Stimulated activated CD4-positive, alpha-beta T cell treated with anti-CD3 and anti-CD28 coated beads, TNF-alpha, amount 100 ng/mL, for 48 hours (primary cell): ENCODE data around the gene OR52A1.

Experiments used
- DNase-seq, 3 donors: peaks; one replicate each; pipeline ENCODE4 v3.0.0-alpha.2; 2020; ENCODE audit warnings: low read depth in 3 of 3

The OR52A1 gene

GRCh38 chr11:5136261-5136660, 18.3 kb downstream of the OR52A1 start:
- no peak for DNase-seq

- no peak for DNase-seq
Observed at GRCh38 chr11:5131584-5132335, 22.8 kb downstream of the OR52A1 start.

- no peak for DNase-seq
Observed at GRCh38 chr11:5129457-5129877, 25.1 kb downstream of the OR52A1 start.

- no peak for DNase-seq
Observed at GRCh38 chr11:5124891-5125620, 29.5 kb downstream of the OR52A1 start.

- DNase-seq, result peak; percentile 9 to 26 (median 19)
Observed at GRCh38 chr11:5123802-5124521, 30.6 kb downstream of the OR52A1 start.

GRCh38 chr11:5118893-5119292, 35.7 kb downstream of the OR52A1 start:
- DNase-seq, result no peak

GRCh38 chr11:5117588-5117987, 37.0 kb downstream of the OR52A1 start:
- DNase-seq, result no peak

- no peak for DNase-seq
Observed at GRCh38 chr11:5115339-5115738, 39.2 kb downstream of the OR52A1 start.

- DNase-seq, result no peak
Observed at GRCh38 chr11:5107285-5107684, 47.3 kb downstream of the OR52A1 start.

GRCh38 chr11:5103066-5103465, 51.5 kb downstream of the OR52A1 start:
- DNase-seq, result no peak

- DNase-seq, result no peak
Observed at GRCh38 chr11:5102246-5102645, 52.3 kb downstream of the OR52A1 start.

- DNase-seq, result no peak
Observed at GRCh38 chr11:5096011-5096410, 58.5 kb downstream of the OR52A1 start.
